Measurements from ENCODE around the gene PHACTR1.

DNA sequence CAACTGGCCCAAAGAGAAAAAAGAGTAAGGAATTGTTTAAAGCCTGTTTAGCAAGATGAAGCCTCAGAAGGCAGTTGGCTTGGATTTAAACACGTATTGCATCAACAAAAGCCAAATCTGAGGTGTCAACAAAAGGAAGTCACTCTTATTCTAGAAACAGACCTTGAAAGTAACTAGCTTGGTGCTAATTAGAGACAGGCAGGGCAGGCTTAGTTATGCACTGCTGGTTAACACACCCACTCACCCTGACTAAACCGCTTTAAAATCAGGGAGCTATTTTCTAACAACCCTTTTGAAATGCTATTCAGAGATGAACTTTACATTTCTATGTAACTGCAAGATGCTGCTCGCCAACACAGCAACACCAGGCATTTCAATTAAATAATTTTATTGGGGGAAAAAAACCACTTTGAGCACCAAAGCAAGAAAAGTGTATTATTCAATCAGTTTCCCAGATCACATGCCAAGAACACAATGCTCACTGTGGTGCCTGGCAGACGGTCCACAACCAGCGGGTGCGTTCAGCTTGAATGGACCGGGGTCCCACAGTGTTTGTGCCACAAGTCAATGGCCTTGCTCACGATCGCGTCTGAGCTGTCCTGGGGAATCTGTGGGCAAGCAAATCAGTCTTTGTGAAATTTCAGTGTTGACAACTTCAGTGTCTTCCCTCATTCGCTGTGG is 588.2 kb downstream of the PHACTR1 start:
- TF ChIP-seq, protein P1, sequence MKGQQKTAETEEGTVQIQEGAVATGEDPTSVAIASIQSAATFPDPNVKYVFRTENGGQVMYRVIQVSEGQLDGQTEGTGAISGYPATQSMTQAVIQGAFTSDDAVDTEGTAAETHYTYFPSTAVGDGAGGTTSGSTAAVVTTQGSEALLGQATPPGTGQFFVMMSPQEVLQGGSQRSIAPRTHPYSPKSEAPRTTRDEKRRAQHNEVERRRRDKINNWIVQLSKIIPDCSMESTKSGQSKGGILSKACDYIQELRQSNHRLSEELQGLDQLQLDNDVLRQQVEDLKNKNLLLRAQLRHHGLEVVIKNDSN (IDR thresholded peaks at IDR 0.05) = no peak
- no peak for TF ChIP-seq EP300 (IDR thresholded peaks at IDR 0.05; ENCODE audit: borderline replicate concordance)

All from Ishikawa (cell line).